ENCODE measurements around the gene ATXN7L3.
"Not testable (repeated sequence)": the region's sequence is repeated elsewhere in the genome, so short reads cannot be mapped to it uniquely, and the experiment has no call there.

The ATXN7L3 gene

GRCh38 chr17:44174427-44174826 lies 25.3 kb downstream of the ATXN7L3 start:
- no peak for DNase-seq (ENCODE audit: low spot score)

- no peak for DNase-seq (ENCODE audit: low spot score)
These were observed 27.7 kb downstream of the ATXN7L3 start for GRCh38 chr17:44171931-44172455.

- DNase-seq (ENCODE audit: low spot score) = no peak
These were observed 29.0 kb downstream of the ATXN7L3 start, which contains the start of gene ASB16 for GRCh38 chr17:44170499-44171201. Gene ASB16, plus strand, starts transcription at chr17:44170704. Its CDS starts 86 bp downstream, at chr17:44170790.

GRCh38 chr17:44170135-44170498 lies 29.6 kb downstream of the ATXN7L3 start:
- DNase-seq (ENCODE audit: low spot score) = no peak

DNA sequence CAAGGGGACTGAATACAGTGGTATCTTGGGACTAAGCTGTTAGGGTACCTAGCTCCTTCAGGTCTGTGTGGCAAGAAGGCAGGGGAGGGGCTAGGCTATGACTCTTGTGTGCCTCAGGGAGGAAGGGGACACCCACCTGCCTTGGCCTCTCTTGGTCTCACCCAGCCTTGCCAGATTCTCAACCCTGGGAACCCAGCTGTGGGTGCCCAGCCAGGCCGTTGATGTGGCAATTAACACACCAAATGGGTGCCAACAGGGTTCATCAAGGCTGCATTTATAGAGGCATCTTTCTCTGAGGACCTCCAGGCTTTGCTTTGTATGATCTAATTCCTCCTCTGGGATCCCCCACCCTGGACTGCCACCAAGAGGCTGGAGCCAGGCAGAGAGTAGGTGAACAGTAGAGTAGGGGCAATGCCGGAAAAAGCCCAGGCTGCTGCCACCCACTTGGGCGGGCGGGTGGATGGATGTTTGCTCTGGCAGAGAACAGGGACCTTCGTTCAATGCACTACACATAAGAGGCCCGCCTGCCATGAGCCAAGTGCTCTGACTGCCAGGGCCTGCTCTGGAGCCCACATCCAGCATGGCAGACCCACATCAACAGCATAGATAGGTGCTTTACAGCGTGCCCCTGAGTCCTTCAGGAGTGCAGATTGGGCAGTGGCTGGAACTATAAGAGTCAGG lies 32.4 kb downstream of the ATXN7L3 start:
- DNase-seq (ENCODE audit: low spot score) = no peak

DNA sequence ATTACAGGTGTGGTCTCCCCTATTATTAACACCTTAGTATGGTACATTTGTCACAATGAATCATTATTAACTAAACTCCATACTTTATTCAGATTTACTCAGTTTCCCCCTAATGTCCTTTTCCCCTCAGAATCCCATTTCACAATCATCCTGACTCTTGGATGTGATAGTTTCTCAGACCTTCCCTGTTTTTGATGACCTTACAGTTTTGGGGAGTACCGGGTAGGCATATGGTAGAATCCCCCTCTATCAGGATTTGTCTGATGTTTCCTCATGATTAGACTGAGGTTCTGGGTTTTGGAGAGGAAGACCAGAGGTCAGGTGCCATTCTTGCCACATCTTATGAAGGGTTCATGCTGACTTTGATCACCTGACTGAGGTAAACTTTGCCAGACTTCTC lies 35.2 kb downstream of the ATXN7L3 start:
- DNase-seq (ENCODE audit: low spot score) = no peak

DNA sequence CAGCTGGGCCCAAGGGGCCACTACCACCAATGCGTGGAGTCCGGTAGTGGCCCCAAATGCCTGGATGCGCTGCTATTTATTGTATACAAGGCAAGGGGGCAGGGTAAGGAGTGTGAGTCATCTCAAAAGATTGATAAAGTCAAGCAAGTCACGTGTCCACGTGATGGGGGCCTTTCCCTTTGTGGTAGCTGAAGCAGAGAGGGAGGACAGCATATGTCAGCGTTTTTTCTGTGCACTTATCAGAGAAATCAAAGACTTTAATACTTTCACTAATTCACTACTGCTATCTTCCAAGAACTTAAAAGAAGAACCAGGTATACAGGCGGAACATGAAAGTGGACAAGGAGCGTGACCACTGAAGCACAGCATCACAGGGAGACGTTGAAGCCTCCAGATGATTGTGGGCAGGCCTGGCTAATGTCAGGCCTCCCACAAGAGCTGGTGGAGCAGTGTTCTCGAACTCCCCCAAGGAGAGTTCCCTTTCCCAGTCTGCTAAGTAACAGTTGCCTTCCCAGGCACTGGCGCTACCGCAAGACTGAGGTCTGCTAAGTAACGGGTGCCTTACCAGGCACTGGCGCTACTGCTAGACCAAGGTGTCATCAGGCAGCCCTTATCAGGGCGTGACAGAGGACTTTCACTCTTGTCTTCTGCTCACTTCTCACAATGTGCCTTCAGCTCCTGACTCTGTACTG lies 40.0 kb downstream of the ATXN7L3 start:
- DNase-seq (ENCODE audit: low spot score) = peak; percentile 59

GRCh38 chr17:44155488-44155887 lies 44.2 kb downstream of the ATXN7L3 start:
- no peak for DNase-seq (ENCODE audit: low spot score)

GRCh38 chr17:44152875-44153274 lies 46.8 kb downstream of the ATXN7L3 start:
- no peak for DNase-seq (ENCODE audit: low spot score)

DNA sequence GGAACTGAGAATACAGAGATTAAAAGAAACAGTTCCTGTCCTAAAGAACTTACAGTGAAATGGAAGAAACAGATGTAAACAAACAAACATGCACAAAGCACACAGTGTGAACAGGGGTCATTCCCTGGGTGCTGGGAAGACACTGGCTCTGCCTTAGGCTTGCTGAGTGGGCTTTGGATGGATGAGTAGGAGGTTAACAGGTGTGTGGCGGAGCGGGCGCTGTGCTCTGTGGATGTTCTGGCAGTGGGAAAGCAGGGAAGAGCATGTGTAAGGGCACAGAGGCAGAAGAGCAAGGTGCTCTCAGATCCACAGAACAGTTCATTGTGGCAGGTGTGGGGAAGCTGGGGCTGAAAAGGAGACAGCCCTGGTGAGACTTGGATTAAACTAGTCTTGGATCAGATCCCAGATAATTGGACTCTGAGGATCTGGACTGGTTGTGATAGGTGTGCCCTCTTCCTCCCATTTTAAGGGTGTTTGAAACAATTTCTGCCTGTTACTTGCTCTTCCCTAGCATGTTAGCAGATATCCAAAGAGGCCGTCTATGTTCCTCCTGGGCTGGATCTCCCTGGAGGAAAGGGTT lies 49.8 kb downstream of the ATXN7L3 start:
- no peak for DNase-seq (ENCODE audit: low spot score)

DNA sequence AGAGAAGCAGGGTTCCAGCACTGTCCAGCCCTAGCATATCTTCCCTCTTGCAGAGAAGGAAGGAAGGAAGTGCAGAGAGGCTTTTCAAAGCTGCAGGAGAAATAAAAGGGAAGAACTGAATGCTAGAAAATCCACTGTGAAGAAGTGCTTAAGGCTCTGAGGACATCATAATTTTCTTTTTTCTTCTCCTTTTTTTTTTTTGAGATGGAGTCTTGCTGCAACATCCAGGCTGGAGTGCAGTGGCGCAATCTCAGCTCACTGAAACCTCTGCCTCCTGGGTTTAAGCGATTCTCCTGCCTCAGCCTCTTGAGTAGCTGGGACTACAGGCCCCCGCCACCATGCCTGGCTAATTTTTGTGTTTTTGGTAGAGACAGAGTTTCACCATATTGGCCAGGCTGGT lies 50.6 kb downstream of the ATXN7L3 start:
- not testable (repeated sequence) for DNase-seq (ENCODE audit: low spot score)

- no peak for DNase-seq (ENCODE audit: low spot score)
These were observed 51.9 kb downstream of the ATXN7L3 start for GRCh38 chr17:44147812-44148211.

DNA sequence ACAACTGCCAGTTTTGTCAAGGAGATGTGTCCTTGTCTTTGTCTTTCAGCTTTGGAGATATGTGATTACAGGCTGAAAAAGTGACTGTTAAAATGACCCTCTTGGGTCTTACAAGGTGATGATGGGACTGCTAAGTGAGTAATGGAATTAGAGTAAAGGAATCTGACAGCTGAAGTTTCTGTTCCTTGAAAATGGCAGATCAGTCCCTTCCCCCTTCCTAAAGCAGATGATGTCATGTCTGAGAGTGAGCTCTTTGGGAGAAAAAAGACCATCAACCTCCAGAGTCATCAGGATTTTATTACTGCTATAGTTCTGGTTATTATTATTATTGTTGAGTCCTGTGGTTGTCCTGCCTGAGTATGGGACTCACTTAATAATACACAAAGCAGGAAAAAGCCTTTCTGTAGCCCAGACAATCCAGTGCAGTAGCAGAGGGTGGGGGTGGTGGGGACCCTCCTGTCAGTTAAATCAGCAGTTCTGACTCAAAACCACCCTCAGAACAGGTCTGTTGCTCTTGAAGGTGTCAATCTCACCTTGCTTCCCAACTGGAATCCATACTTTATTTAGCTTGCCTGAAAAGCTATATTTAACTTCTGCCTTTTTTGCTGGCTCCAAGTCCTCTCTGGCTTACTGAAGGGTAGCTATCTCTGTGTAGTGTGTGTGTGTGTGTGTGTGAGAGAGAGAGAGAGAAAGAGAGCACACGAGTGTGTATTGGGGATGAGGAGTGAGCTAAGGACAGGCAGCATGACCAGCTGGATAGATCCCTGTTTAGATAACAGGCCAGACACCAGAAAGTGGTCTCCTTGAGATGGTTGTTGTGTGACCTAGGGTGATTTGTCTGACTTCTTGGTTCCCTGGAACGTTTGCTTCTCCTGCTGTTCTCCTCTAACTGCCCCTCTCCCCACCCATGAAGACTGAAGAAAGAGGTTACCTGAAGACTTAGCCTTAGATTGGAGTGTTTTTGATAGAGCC lies 53.0 kb downstream of the ATXN7L3 start:
- no peak for DNase-seq (ENCODE audit: low spot score)

DNA sequence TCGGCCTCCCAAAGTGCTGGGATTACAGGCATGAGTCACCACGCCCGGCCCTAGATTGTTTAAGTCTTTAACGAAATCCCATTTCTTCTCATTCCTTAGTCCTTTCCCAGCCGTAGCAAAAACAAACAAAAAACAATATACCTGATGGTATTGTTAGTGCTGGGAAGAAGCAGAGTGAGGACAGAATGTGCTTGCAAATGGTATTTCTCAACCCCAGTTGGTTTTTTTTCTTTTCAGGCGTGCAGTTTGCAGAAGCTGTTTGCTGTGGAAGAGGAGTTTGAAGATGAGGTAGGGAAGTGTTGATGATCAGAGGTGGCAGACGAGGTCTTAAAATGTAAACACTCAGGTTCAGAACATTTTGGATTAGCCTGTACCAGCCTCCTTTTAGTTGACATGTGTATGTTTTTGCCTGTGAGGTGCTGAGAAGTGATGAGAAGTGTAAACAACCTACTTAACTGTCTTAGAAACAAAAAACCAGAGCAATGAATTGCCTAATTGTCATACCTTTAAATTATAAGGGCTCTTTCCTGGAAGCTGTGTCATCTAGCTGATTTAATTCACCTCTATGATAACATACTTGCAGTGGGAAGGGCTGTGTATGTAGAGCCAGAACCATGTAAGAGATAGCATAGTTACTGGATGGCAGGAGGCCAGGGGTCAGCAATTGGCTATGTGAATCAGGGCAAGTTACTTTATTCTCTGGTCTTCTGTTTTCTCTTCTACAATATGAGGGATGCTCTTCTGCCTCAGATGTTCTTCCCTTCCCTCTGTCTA lies 54.5 kb downstream of the ATXN7L3 start:
- DNase-seq (ENCODE audit: low spot score) = no peak

DNA sequence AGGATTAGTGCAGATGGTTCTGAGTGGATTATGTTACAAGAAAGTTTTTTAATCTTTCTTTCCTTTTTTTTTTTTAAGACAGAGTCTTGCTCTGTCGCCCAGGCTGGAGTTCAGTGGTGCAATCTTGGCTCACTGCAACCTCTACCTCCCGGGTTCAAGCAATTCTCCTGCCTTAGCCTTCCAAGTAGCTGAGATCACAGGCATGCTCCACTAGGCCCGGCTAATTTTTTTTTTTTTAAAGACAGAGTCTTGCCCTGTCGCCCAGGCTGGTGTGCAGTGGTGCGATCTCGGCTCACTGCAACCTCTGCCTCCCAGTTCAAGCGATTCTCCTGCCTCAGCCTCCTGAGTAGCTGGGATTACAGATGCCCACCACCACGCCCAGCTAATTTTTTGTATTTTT lies 55.8 kb downstream of the ATXN7L3 start:
- DNase-seq (ENCODE audit: low spot score) = not testable (repeated sequence)

All from activated CD4-positive, alpha-beta T cell treated with anti-CD3 and anti-CD28 coated beads, Interleukin-2, Interleukin-4, amounts not matched to agents 100 ng/mL and 50 ng/mL, durations not matched to agents 16 hours and 8 hours (primary cell).